ENCODE results near the gene RAD51AP1. TPM values are rescaled to one million over a fixed set of nuclear protein-coding genes. Genes with fewer than 3 reads are reported as not detected.

RAD51AP1 gene
- polyA plus RNA-seq, 2 of the 4 experiments (the other 2 are of a cell fraction), result 30.6 to 56.7 TPM

- WGBS (ENCODE audit: missing lambda C conversion rate), result 85% methylated on average over 2 of the region's 2 CpGs
- no peak for DNase-seq (ENCODE audit: low read depth in 1 of 2, low spot score in 1 of 2)
- no peak overlapping the region for H3K4me3 ChIP-seq
- no peaks in the 10 kb centered on the region for H3K4me1 ChIP-seq
- H3K9me3 ChIP-seq, result no peaks in the 10 kb centered on the region
- no peak overlapping the region for H3K27ac ChIP-seq
- TF ChIP-seq HEYL (CRISPR knock-in tag; IDR thresholded peaks at IDR 0.05), result no peak
- TF ChIP-seq, protein P1, sequence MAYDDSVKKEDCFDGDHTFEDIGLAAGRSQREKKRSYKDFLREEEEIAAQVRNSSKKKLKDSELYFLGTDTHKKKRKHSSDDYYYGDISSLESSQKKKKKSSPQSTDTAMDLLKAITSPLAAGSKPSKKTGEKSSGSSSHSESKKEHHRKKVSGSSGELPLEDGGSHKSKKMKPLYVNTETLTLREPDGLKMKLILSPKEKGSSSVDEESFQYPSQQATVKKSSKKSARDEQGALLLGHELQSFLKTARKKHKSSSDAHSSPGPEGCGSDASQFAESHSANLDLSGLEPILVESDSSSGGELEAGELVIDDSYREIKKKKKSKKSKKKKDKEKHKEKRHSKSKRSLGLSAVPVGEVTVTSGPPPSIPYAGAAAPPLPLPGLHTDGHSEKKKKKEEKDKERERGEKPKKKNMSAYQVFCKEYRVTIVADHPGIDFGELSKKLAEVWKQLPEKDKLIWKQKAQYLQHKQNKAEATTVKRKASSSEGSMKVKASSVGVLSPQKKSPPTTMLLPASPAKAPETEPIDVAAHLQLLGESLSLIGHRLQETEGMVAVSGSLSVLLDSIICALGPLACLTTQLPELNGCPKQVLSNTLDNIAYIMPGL (CRISPR knock-in tag; IDR thresholded peaks at IDR 0.05; ENCODE audit: borderline replicate concordance), result no peak
- no peak for TF ChIP-seq TP53 (CRISPR knock-in tag; IDR thresholded peaks at IDR 0.05)
- no peak for TF ChIP-seq RCOR1 (IDR thresholded peaks at IDR 0.05; ENCODE audit: low read depth, low read length)
- TF ChIP-seq CEBPB (IDR thresholded peaks at IDR 0.05), result no peak
- TF ChIP-seq ATOH8 (CRISPR knock-in tag; IDR thresholded peaks at IDR 0.05; ENCODE audit: low read depth), result no peak
- TF ChIP-seq, protein P2, sequence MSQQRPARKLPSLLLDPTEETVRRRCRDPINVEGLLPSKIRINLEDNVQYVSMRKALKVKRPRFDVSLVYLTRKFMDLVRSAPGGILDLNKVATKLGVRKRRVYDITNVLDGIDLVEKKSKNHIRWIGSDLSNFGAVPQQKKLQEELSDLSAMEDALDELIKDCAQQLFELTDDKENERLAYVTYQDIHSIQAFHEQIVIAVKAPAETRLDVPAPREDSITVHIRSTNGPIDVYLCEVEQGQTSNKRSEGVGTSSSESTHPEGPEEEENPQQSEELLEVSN (IDR thresholded peaks at IDR 0.05; ENCODE audit: borderline replicate concordance, low read depth), result no peak
- TF ChIP-seq FOSL2 (IDR thresholded peaks at IDR 0.05), result no peak
- TF ChIP-seq FOSL2 (CRISPR knock-in tag; IDR thresholded peaks at IDR 0.05), result no peak
- TF ChIP-seq CHD2 (IDR thresholded peaks at IDR 0.05; ENCODE audit: low read length, partially characterized antibody), result no peak
- no peak for FAIRE-seq
- no peak for ATAC-seq
- H3K4me2 ChIP-seq, result no peak overlapping the region
- ChIA-PET POLR2A (no interaction called here), CTCF (no interaction called here)
Measured at GRCh38 chr12:4558171-4558570, 19.5 kb downstream of the RAD51AP1 start.

DNA sequence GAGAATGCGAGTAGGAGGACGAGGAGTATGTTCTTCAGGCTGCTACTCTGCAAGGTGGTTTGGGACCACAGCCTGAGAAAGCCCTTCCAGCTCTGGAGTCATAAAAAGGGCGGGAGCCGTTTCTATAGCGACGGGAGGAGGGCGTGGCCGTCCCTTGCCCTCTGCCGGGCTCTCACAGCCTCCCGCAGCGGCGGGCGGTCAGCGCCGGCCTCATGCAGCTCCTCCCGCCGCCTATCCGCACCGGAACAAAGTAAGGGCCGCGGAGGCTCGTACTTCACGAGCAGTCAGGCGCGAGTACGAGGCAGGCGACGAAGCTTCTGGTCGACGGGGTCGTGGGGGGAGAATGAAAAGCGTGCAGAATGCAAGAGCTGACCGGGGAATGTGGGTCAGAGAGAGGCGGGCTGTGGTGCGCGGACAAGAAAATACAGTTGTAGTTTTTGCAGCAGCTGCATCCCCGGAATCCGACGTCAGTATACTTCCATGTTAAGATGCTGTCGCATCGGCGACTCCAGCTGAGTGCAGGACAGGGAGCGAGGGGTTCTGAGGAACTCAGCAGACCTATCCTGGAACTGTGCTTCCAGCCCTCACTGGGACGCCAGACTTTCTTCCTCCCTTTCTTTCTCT lies 23.5 kb downstream of the RAD51AP1 start, which contains the start of gene DYRK4:
Gene DYRK4, plus strand, starts transcription at position 175 of the 624 bp plus-strand sequence. Its CDS starts 38 bp downstream, at position 213.
- ATAC-seq, result no peak; a peak in 2 of 6 replicates
- DNase-seq (ENCODE audit: low read depth in 1 of 2, low spot score in 1 of 2), result no peak
- Histone ChIP-seq H3K4me1 (no peaks in the 10 kb centered on the region), H3K4me2 (no peak within 1 kb of the TSS), H3K4me3 (no peak within 1 kb of the TSS), H3K9me3 (no peaks in the 10 kb centered on the region), H3K27ac (no peak within 1 kb of the TSS)
- no peak for FAIRE-seq
- TF ChIP-seq ZC3H11A (IDR thresholded peaks at IDR 0.05) (no peak), CBX2 (IDR thresholded peaks at IDR 0.05; ENCODE audit: borderline replicate concordance, low read depth) (no peak), RNF2 (IDR thresholded peaks at IDR 0.05; ENCODE audit: borderline replicate concordance, low read depth) (no peak), CEBPB (IDR thresholded peaks at IDR 0.05) (no peak)
- TF ChIP-seq, protein P3, sequence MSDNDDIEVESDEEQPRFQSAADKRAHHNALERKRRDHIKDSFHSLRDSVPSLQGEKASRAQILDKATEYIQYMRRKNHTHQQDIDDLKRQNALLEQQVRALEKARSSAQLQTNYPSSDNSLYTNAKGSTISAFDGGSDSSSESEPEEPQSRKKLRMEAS (IDR thresholded peaks at IDR 0.05), result no peak
- ChIA-PET POLR2A (no interaction called here), CTCF (no interaction called here)
- 86% methylated on average over 44 of the region's 44 CpGs for WGBS (ENCODE audit: missing lambda C conversion rate)

DNA sequence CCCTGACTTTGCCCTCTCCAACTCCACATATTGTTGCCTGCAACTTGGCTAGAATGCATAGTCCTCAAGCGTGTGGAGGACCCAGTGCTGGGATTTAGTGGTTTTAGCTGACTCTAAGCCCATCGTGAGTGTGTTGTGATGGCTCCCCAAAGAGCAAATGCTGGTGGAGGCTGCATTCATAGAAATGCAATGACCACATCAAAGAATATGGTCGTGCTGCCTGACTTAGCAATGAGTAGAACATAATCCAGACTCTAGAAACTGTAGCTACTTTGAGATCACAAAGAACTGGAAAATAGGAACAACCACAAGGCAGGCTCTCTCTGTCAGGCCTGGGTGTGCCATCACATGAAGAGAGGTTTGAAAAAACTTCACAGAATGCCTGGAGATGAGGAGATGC lies 24.6 kb downstream of the RAD51AP1 start:
- POLR2A ChIA-PET, result no interaction called here
- TF ChIP-seq RCOR1 (IDR thresholded peaks at IDR 0.05; ENCODE audit: low read depth, low read length) (no peak), KDM5A (IDR thresholded peaks at IDR 0.05) (no peak), JUNB (IDR thresholded peaks at IDR 0.05) (no peak), HOXB5 (CRISPR knock-in tag; IDR thresholded peaks at IDR 0.05) (no peak), REST (IDR thresholded peaks at IDR 0.05) (no peak), HEYL (CRISPR knock-in tag; IDR thresholded peaks at IDR 0.05) (no peak), TFCP2L1 (CRISPR knock-in tag; IDR thresholded peaks at IDR 0.05) (no peak), SMC3 (IDR thresholded peaks at IDR 0.05) (no peak), ZC3H11A (IDR thresholded peaks at IDR 0.05) (no peak), ATOH8 (CRISPR knock-in tag; IDR thresholded peaks at IDR 0.05; ENCODE audit: low read depth) (no peak), BHLHE40 (IDR thresholded peaks at IDR 0.05; ENCODE audit: low read depth, low read length) (no peak), CEBPB (IDR thresholded peaks at IDR 0.05) (no peak), ESRRA (IDR thresholded peaks at IDR 0.05; ENCODE audit: borderline replicate concordance, low read length) (no peak)
- TF ChIP-seq, protein P2 (IDR thresholded peaks at IDR 0.05; ENCODE audit: borderline replicate concordance, low read depth), result no peak

More for the DNA sequence above, 24.6 kb downstream of the RAD51AP1 start:
- H3K27ac ChIP-seq, result no peak overlapping the region
- ATAC-seq (no peak), FAIRE-seq (no peak), DNase-seq (ENCODE audit: low read depth in 1 of 2, low spot score in 1 of 2) (no peak)
- 56% methylated on average over 3 of the region's 3 CpGs for WGBS (ENCODE audit: missing lambda C conversion rate)
- no peak overlapping the region for H3K4me2 ChIP-seq
- H3K9me3 ChIP-seq, result no peaks in the 10 kb centered on the region
- CTCF ChIA-PET, result interaction anchor here (1.1 to 1.2 kb wide), 2 partner anchors 14 to 17 kb away, joined by 3 to 4 read pairs; no protein-coding TSS in a partner anchor
- H3K4me3 ChIP-seq, result no peak overlapping the region
- H3K4me1 ChIP-seq, result no peaks in the 10 kb centered on the region

Measured in A549 (cell line).